Hepatocyte (in vitro differentiated cells): ENCODE data around the gene MRPS27. TPM values are rescaled to one million over a fixed set of nuclear protein-coding genes. Genes with fewer than 3 reads are reported as not detected.

Source experiments
- DNase-seq: peaks from one replicate; pipeline ENCODE4 v3.0.0-alpha.2; 2016; ENCODE audit warnings: low spot score
- H2AFZ ChIP-seq: fragments of 200-600 bp; sonication (generic); 2 replicates; pipeline ENCODE4 v1.6.0; 2016; ENCODE audit warnings: antibody characterized with exemption, mild to moderate bottlenecking
- H3K27ac ChIP-seq: fragments of 200-600 bp; sonication (generic); 2 replicates; pipeline ENCODE4 v1.5.1; 2016; ENCODE audit warnings: mild to moderate bottlenecking
- H3K27me3 ChIP-seq: fragments of 200-600 bp; sonication (generic); 2 replicates; pipeline ENCODE4 v1.6.1; 2016
- H3K36me3 ChIP-seq: fragments of 200-600 bp; sonication (generic); replicated peaks from 2 replicates; pipeline ENCODE4 v1.5.1; 2016; ENCODE audit warnings: low read depth; ENCODE audit not compliant: insufficient read depth
- H3K4me1 ChIP-seq: fragments of 200-600 bp; sonication (generic); 2 replicates; pipeline ENCODE4 v1.5.1; 2016; ENCODE audit warnings: mild to moderate bottlenecking, moderate library complexity; ENCODE audit not compliant: insufficient read depth
- H3K4me2 ChIP-seq: fragments of 200-600 bp; sonication (generic); 2 replicates; pipeline ENCODE4 v1.6.0; 2016
- H3K4me3 ChIP-seq: fragments of 200-600 bp; sonication (generic); 2 replicates; pipeline ENCODE4 v1.5.1; 2016; ENCODE audit warnings: mild to moderate bottlenecking
- H3K79me2 ChIP-seq: fragments of 200-600 bp; sonication (generic); 2 replicates; pipeline ENCODE4 v1.6.0; 2017; ENCODE audit warnings: mild to moderate bottlenecking
- H3K9me2 ChIP-seq: fragments of 200-600 bp; sonication (generic); replicated peaks from 2 replicates; pipeline ENCODE4 v1.6.0; 2017; ENCODE audit warnings: mild to moderate bottlenecking; ENCODE audit not compliant: insufficient read depth
- H3K9me3 ChIP-seq: fragments of 200-600 bp; sonication (generic); 2 replicates; pipeline ENCODE4 v1.5.1; 2016; ENCODE audit warnings: low read depth, mild to moderate bottlenecking
- H4K20me1 ChIP-seq: fragments of 200-600 bp; sonication (generic); 2 replicates; pipeline ENCODE4 v1.6.0; 2016; ENCODE audit warnings: mild to moderate bottlenecking; ENCODE audit not compliant: insufficient read depth, poor library complexity, severe bottlenecking
- EZH2 ChIP-seq: fragments of 200-600 bp; sonication (generic); IDR thresholded peaks from 2 replicates; pipeline ENCODE4 v1.6.1; 2016; ENCODE audit warnings: antibody characterized with exemption, mild to moderate bottlenecking, borderline replicate concordance
- EZH2phosphoT487 ChIP-seq: fragments of 200-600 bp; sonication (generic); IDR thresholded peaks from one replicate; pipeline ENCODE4 v1.6.1; 2018; ENCODE audit warnings: antibody characterized with exemption, mild to moderate bottlenecking, low read depth, moderate library complexity; ENCODE audit not compliant: unreplicated experiment, severe bottlenecking
- WGBS: methylation state at CpG from one replicate; pipeline ENCODE4 v1.1.6; 2016; ENCODE audit warnings: low lambda C conversion rate; ENCODE audit errors: missing lambda C conversion rate; 5-methylcytosine and 5-hydroxymethylcytosine counted together
- polyA plus RNA-seq: library from polyadenylated mRNA; unstranded; fragments of >200 nt; fragmentation: Nextera tagmentation; extraction: Ambion mirVana; gene quantifications from 2 replicates; pipeline ENCODE4 v1.2.1, GENCODE V29; 2016
- total RNA-seq: library from RNA; depleted of rRNA; stranded (reverse); fragments of >200 nt; gene quantifications from 2 replicates; pipeline ENCODE4 v1.2.3, GENCODE V29; 2014
- TF ChIP-seq, protein P1 (sequence below): fragments of 200-600 bp; sonication (generic); IDR thresholded peaks from 2 replicates; pipeline ENCODE4 v1.5.1; 2016; ENCODE audit warnings: antibody characterized with exemption, mild to moderate bottlenecking; ENCODE audit not compliant: poor library complexity

Gene MRPS27
- total and polyA plus RNA-seq, 2 experiments from 2014 or later: 35.6 to 63.5 TPM

DNA sequence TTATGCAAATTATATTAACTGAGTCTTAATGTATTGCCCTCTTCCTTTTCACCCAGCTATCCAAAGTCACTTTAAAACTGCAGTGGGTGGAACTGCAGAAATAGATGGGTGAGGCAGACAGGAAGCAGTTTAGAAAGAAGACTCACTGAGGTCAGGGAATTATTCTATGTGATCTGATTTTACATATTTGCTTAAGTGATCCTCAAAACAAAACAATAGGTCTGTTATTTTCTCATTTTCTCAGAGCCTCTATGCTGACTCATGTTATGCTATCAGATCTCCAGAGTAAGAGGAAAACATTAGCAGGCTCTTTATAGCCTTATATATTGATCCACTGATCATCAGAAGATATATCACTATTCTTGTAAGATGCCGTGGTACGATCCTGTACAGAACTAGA, 63.5 kb downstream of the MRPS27 start:
- H2AFZ ChIP-seq: no peak overlapping the region
- 70% methylated on average over 2 of the region's 2 CpGs for WGBS

DNA sequence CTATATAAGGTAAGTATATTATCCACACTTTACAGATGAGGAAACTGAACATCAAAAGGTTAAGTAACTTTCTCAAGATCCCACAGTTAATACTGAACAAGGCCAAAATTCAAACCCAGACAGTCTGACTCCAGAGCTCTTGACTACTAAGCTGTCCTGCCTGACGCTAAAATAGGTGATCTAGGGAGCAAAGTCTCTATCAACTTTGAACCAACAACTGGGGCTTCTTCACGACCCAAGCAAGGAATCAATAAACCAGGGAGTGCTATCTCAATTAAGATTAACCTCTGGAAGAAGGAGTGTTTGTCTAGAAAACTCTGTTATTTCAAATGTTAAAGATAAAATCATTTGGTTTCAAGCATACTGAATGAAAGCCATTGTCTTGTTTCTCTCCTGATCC, 64.4 kb downstream of the MRPS27 start:
- WGBS: 39% methylated on average over 2 of the region's 2 CpGs
- TF ChIP-seq, protein P1, sequence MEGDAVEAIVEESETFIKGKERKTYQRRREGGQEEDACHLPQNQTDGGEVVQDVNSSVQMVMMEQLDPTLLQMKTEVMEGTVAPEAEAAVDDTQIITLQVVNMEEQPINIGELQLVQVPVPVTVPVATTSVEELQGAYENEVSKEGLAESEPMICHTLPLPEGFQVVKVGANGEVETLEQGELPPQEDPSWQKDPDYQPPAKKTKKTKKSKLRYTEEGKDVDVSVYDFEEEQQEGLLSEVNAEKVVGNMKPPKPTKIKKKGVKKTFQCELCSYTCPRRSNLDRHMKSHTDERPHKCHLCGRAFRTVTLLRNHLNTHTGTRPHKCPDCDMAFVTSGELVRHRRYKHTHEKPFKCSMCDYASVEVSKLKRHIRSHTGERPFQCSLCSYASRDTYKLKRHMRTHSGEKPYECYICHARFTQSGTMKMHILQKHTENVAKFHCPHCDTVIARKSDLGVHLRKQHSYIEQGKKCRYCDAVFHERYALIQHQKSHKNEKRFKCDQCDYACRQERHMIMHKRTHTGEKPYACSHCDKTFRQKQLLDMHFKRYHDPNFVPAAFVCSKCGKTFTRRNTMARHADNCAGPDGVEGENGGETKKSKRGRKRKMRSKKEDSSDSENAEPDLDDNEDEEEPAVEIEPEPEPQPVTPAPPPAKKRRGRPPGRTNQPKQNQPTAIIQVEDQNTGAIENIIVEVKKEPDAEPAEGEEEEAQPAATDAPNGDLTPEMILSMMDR: no peak
- TF ChIP-seq EZH2phosphoT487 (no peak), EZH2 (no peak)
- no peaks in the 10 kb centered on the region for H3K36me3 ChIP-seq
- no peak overlapping the region for H3K4me2 ChIP-seq
- H3K27me3 ChIP-seq: no peaks in the 10 kb centered on the region
- H3K27ac ChIP-seq: no peak overlapping the region
- peaks cover 5% of the 10 kb centered on the region for H3K79me2 ChIP-seq
- no peaks in the 10 kb centered on the region for H3K4me1 ChIP-seq
- no peaks in the 10 kb centered on the region for H3K9me2 ChIP-seq
- H2AFZ ChIP-seq: no peak overlapping the region
- no peaks in the 10 kb centered on the region for H3K9me3 ChIP-seq
- H4K20me1 ChIP-seq: no peaks in the 10 kb centered on the region
- DNase-seq: no peak
- H3K4me3 ChIP-seq: no peak overlapping the region

More for the DNA sequence above, 63.5 kb downstream of the MRPS27 start:
- Histone ChIP-seq H3K36me3 (no peaks in the 10 kb centered on the region), H3K27ac (no peak overlapping the region), H3K9me3 (no peaks in the 10 kb centered on the region), H3K9me2 (no peaks in the 10 kb centered on the region), H3K4me2 (no peak overlapping the region), H3K4me3 (no peak overlapping the region), H4K20me1 (no peaks in the 10 kb centered on the region), H3K4me1 (no peaks in the 10 kb centered on the region), H3K27me3 (no peaks in the 10 kb centered on the region), H3K79me2 (peaks cover 5% of the 10 kb centered on the region)
- no peak for TF ChIP-seq EZH2phosphoT487
- no peak for TF ChIP-seq EZH2
- TF ChIP-seq, protein P1: no peak
- no peak for DNase-seq

- Histone ChIP-seq H2AFZ (no peak overlapping the region), H3K27me3 (no peaks in the 10 kb centered on the region), H3K4me1 (no peaks in the 10 kb centered on the region), H3K79me2 (peaks cover 5% of the 10 kb centered on the region), H3K4me2 (no peak overlapping the region), H4K20me1 (no peaks in the 10 kb centered on the region), H3K36me3 (no peaks in the 10 kb centered on the region), H3K4me3 (no peak overlapping the region), H3K9me2 (no peaks in the 10 kb centered on the region), H3K9me3 (no peaks in the 10 kb centered on the region), H3K27ac (no peak overlapping the region)
- no peak for DNase-seq
- WGBS: 93% methylated on average over 3 of the region's 3 CpGs
- TF ChIP-seq, protein P1: no peak
- TF ChIP-seq EZH2: no peak
These were observed 64.8 kb downstream of the MRPS27 start for GRCh38 chr5:72255237-72255636.
